Measurements from ENCODE around the gene PHYKPL.

The PHYKPL gene

DNA sequence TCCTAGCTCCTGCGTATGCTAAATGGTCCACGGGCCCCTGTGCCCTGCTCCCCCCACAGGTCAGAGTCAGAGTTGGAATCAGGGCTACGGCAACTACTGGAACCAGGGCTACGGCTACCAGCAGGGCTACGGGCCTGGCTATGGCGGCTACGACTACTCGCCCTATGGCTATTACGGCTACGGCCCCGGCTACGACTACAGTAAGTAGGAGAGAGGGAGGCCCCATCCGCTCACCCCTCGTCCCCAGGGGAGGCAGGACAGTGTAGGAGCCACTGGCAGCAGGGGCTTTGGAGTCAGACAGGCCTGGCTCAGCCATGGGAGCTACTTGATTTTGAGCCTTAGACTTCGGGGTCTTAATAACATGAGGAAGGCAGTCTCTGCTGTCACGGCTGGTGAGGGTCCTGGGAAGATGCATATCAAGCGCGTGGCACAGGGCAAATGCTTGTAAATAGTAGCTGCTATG is 22.5 kb downstream of the PHYKPL start:
- Histone ChIP-seq H3K9me3 (ENCODE audit: insufficient read depth, low read depth, low read length) (no peaks in the 10 kb centered on the region), H3K36me3 (ENCODE audit: insufficient read depth, low read length) (peaks cover 99% of the 10 kb centered on the region), H3K4me1 (ENCODE audit: insufficient read depth, low read length) (peaks cover 13% of the 10 kb centered on the region), H3K27ac (ENCODE audit: low read depth, low read length) (no peak overlapping the region), H3K4me3 (ENCODE audit: low read length) (no peak overlapping the region), H3K9ac (ENCODE audit: low read depth, low read length) (no peak overlapping the region), H3K27me3 (ENCODE audit: insufficient read depth, low read length) (no peaks in the 10 kb centered on the region)
- 96% methylated on average over 18 of the region's 18 CpGs for WGBS

DNA sequence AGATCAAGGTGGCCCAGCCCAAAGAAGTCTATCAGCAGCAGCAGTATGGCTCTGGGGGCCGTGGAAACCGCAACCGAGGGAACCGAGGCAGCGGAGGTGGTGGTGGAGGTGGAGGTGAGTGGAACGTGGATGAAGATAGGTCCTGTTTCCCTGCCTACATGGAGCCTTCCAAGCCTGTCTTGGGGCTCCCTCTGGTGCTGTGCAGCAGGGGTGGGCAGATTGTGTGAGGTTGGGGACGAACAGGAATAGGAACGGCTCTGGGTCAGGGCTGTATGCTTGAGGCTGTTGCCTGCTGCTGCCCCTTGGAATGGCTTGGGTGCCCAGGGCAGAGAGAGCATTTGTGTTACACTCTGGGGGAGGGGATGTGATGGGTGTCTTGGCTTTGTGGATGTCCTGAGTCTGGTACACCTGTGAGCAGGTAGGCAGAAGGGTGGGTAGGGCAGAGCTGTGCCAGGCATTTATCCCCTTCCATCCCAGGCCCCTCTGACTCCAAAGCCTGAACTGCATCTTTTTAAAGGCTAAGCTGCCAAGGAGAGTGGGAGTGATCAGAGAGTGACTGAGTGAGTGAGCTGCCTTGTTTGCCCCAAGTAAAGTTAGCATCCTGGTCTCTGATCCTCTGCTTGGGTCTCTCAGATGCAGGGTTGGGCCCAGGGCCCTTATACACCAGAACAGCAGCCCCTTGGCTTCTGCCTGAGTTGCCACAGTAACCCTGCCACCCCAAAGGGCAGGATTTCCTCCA is 23.1 kb downstream of the PHYKPL start:
- WGBS: 95% methylated on average over 8 of the region's 8 CpGs
- Histone ChIP-seq H3K9me3 (ENCODE audit: insufficient read depth, low read depth, low read length) (no peaks in the 10 kb centered on the region), H3K9ac (ENCODE audit: low read depth, low read length) (no peak overlapping the region), H3K27me3 (ENCODE audit: insufficient read depth, low read length) (no peaks in the 10 kb centered on the region), H3K4me1 (ENCODE audit: insufficient read depth, low read length) (peaks cover 13% of the 10 kb centered on the region), H3K4me3 (ENCODE audit: low read length) (no peak overlapping the region), H3K36me3 (ENCODE audit: insufficient read depth, low read length) (peaks cover 93% of the 10 kb centered on the region), H3K27ac (ENCODE audit: low read depth, low read length) (no peak overlapping the region)

DNA sequence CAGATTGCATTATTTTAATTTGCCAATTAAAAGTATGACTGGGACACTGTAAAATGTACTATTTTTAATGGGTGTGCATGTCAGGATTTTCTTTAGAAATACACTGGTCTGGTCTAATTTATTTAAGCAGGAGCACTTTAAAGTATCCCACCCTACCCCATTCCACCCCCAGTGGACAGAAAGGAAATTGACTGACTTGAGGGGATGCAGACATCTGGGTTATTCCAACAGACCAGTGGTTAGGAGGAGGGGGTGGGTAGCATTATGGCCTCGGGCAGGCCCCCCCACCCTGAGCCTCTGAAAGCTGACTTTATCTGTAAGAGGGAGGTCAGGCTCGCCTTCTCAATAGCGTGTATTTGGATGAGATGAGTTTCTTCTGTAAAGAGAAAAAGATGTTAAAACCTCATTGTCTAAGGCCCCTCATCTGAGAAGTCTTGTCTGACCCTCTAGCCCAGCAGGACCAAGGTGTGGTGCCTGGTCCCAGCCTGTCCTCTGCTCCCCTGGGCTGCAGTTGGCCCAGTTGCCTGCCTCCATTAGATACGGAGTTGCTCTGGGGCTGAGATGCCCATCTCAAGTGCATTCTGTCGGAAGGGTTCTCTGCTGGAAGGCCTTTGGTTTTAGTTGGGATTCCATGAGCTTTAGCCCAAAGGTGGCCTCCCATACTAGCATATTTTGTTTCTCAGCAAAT is 23.9 kb downstream of the PHYKPL start:
- Histone ChIP-seq H3K9ac (ENCODE audit: low read depth, low read length) (no peak overlapping the region), H3K9me3 (ENCODE audit: insufficient read depth, low read depth, low read length) (no peaks in the 10 kb centered on the region), H3K4me3 (ENCODE audit: low read length) (no peak overlapping the region), H3K4me1 (ENCODE audit: insufficient read depth, low read length) (peaks cover 13% of the 10 kb centered on the region), H3K36me3 (ENCODE audit: insufficient read depth, low read length) (peaks cover 84% of the 10 kb centered on the region), H3K27ac (ENCODE audit: low read depth, low read length) (no peak overlapping the region; the same call in 1 of the 2 replicates), H3K27me3 (ENCODE audit: insufficient read depth, low read length) (no peaks in the 10 kb centered on the region)
- WGBS: 93% methylated on average over 5 of the region's 5 CpGs

DNA sequence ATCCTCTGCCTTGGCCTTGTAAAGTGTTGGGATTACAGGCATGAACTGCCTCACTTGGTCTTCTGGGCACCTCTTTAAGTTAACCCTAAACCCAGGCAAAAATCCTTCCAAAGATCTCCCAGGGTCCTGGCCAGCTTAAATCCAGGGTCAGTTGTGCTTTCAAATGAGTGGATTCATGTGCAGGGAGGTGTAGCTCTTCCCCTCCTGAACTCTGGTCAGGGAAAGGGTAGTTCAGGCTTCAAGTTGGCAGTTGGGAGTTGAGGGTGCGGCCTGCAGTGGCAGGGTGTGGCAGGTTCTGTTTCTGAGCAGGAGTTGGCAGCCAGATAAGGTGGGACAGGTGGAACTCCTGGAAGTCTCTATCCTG is 24.7 kb downstream of the PHYKPL start:
- no peak overlapping the region for H3K27ac ChIP-seq (ENCODE audit: low read depth, low read length)
- peaks cover 13% of the 10 kb centered on the region for H3K4me1 ChIP-seq (ENCODE audit: insufficient read depth, low read length)
- no peaks in the 10 kb centered on the region for H3K9me3 ChIP-seq (ENCODE audit: insufficient read depth, low read depth, low read length)
- H3K9ac ChIP-seq (ENCODE audit: low read depth, low read length): 0 out of 2 replicates have a peak overlapping the region, but pooled peaks have one; percentile 22
- 91% methylated on average over 1 of the region's 1 CpG for WGBS
- peak overlapping the region; percentile 27; the same call in 1 of the 2 replicates for H3K4me3 ChIP-seq (ENCODE audit: low read length)
- no peaks in the 10 kb centered on the region for H3K27me3 ChIP-seq (ENCODE audit: insufficient read depth, low read length)
- peaks cover 77% of the 10 kb centered on the region for H3K36me3 ChIP-seq (ENCODE audit: insufficient read depth, low read length)

DNA sequence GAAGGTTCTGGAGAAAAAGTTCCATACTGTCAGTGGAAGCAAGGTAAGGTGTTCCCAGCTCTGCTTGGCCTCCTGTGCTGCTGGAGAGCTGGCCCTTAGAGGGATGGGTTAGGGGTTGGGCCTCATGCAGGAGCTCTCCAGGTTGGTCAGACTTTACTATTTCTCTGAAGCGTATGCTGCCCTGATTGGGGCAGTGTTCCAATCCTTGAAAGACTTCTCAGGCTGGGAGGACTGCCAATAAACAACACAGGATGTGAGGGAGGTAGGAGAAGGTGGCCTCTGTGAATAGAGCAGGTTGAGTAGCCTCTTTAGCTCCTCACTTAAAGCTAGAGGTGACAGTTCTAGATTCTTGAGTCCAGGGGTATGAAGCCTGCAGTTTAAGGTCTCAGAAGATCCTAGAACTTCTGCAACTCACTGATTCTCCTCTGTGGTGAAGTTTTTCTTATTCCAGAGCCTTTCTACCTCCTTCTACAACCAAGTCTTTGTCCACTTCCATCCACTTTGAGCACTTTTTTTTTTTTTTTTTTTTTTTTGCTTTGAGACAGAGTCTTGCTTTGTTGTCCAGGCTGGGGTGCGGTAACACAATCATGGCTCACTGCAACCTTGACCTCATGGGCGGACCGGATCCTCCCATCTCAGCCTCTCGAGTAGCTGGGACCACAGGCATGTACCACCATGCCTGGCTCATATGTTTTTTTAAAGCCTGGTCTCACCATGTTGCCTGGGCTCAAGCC is 25.3 kb downstream of the PHYKPL start:
- Histone ChIP-seq H3K4me1 (ENCODE audit: insufficient read depth, low read length) (peaks cover 13% of the 10 kb centered on the region), H3K27me3 (ENCODE audit: insufficient read depth, low read length) (no peaks in the 10 kb centered on the region), H3K36me3 (ENCODE audit: insufficient read depth, low read length) (peaks cover 71% of the 10 kb centered on the region), H3K27ac (ENCODE audit: low read depth, low read length) (no peak overlapping the region), H3K4me3 (ENCODE audit: low read length) (peak overlapping the region; percentile 97; the same call in 1 of the 2 replicates), H3K9me3 (ENCODE audit: insufficient read depth, low read depth, low read length) (no peaks in the 10 kb centered on the region), H3K9ac (ENCODE audit: low read depth, low read length) (0 out of 2 replicates have a peak overlapping the region, but pooled peaks have one; percentile 22)
- 93% methylated on average over 5 of the region's 5 CpGs for WGBS

DNA sequence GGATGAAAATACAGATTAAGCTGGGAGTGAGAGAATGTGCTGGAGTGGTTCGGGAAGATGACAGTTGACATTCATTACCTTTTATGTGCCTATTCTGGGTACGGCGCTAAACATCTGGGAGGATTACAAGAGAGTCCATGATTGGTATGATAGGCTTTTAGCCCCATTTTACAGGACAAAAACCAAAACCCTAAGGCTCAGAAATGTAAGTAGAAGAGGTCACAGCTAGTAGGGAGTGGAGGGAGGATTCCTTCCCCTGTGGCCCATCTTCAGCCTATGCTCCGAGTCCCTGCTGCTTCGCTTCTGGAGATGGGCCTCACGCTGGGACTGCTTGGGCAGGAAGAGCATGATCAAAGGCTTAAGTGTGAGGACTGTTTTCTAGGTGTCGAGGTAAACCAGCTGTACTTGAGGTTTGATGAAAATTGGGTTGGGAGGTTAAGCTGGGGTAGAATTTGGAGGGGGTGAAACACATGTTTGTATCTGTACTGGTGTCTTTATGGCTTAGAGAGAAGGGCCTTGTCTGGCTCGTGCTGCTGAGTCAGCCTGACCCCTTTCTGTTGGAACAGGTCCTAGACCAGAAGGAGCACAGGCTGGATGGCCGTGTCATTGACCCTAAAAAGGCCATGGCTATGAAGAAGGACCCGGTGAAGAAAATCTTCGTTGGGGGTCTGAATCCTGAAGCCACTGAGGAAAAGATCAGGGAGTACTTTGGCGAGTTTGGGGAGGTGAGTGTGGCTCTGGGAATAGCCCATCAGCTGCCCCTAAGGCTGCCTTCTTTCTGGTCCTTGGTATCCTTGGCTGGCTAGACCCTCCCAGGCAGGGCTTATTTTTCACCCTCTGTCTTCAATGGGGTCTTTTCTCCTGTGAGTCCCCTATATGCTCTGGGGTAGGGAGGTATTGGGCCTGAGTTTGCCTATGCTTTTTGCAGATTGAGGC is 26.2 kb downstream of the PHYKPL start:
- Histone ChIP-seq H3K36me3 (ENCODE audit: insufficient read depth, low read length) (peaks cover 62% of the 10 kb centered on the region), H3K9ac (ENCODE audit: low read depth, low read length) (peak overlapping the region; percentile 99), H3K27me3 (ENCODE audit: insufficient read depth, low read length) (0 out of 2 replicates have a peak, but pooled peaks cover 5% of the 10 kb centered on the region), H3K4me3 (ENCODE audit: low read length) (peak overlapping the region; percentile 97), H3K27ac (ENCODE audit: low read depth, low read length) (no peak overlapping the region), H3K9me3 (ENCODE audit: insufficient read depth, low read depth, low read length) (no peaks in the 10 kb centered on the region), H3K4me1 (ENCODE audit: insufficient read depth, low read length) (peaks cover 13% of the 10 kb centered on the region)
- WGBS: 59% methylated on average over 12 of the region's 12 CpGs

DNA sequence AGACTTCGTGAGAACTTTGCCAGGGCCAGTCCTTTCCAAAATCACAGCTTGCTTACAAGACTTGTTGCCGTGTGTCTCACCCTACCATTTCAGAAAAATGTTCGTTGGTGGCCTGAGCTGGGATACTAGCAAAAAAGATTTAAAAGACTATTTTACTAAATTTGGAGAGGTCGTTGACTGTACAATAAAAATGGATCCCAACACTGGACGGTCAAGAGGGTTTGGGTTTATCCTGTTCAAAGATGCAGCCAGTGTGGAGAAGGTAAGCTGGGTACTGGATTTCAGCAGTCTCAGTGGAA is 26.9 kb downstream of the PHYKPL start:
- peak overlapping the region; percentile 52 for H3K27ac ChIP-seq (ENCODE audit: low read depth, low read length)
- peaks cover 55% of the 10 kb centered on the region for H3K36me3 ChIP-seq (ENCODE audit: insufficient read depth, low read length)
- peak overlapping the region; percentile 99 for H3K9ac ChIP-seq (ENCODE audit: low read depth, low read length)

DNA sequence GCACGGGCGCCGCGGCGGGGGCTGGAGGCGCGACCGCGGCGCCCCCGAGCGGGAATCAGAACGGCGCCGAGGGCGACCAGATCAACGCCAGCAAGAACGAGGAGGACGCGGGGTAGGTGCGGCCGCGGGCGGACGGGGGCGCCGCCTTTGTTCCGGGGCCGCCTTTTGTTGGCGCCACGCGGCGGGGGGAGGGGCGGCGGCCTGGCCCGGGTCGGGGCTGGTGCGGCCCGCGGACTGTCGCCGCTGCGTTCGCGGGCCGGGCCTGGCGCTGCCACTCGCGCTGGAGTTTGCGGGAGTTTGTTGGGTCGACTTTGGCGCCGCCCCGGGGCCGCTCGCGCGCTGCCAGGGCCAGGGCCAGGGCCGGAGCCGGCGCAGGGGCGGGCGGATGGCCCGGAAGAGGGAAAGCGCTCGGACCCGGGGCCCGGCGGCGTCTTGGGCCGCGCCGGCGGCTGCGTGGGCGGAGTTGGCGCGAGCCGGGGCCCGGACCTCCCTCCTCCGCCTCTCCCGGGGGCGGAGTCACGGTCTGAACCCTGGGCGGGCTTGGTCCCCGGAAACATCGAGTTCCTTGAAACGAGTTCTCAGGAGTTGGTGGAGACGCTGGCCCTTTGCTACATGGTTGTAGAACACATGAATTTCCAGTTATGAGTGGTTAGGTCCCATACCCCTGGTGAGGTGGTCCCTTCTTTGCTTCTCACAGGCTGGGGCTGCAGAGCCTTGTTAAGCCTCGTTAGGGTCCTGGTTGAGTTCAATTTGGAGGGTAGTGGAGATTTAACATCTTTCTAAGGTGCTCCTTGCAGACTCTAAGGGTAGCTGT is 27.5 kb downstream of the PHYKPL start:
- H3K9ac ChIP-seq (ENCODE audit: low read depth, low read length): peak overlapping the region; percentile 99
- H3K27me3 ChIP-seq (ENCODE audit: insufficient read depth, low read length): 0 out of 2 replicates have a peak, but pooled peaks cover 5% of the 10 kb centered on the region
- WGBS: under 1% methylated on average over 90 of the region's 90 CpGs
- peak overlapping the region; percentile 97 for H3K4me3 ChIP-seq (ENCODE audit: low read length)
- no peaks in the 10 kb centered on the region for H3K9me3 ChIP-seq (ENCODE audit: insufficient read depth, low read depth, low read length)
- H3K36me3 ChIP-seq (ENCODE audit: insufficient read depth, low read length): peaks cover 49% of the 10 kb centered on the region
- H3K27ac ChIP-seq (ENCODE audit: low read depth, low read length): peak overlapping the region; percentile 83
- H3K4me1 ChIP-seq (ENCODE audit: insufficient read depth, low read length): peaks cover 13% of the 10 kb centered on the region

More for the DNA sequence above, 26.9 kb downstream of the PHYKPL start:
- Histone ChIP-seq H3K4me3 (ENCODE audit: low read length) (peak overlapping the region; percentile 97), H3K9me3 (ENCODE audit: insufficient read depth, low read depth, low read length) (no peaks in the 10 kb centered on the region), H3K27me3 (ENCODE audit: insufficient read depth, low read length) (0 out of 2 replicates have a peak, but pooled peaks cover 5% of the 10 kb centered on the region), H3K4me1 (ENCODE audit: insufficient read depth, low read length) (peaks cover 13% of the 10 kb centered on the region)
- 4% methylated on average over 5 of the region's 5 CpGs for WGBS

DNA sequence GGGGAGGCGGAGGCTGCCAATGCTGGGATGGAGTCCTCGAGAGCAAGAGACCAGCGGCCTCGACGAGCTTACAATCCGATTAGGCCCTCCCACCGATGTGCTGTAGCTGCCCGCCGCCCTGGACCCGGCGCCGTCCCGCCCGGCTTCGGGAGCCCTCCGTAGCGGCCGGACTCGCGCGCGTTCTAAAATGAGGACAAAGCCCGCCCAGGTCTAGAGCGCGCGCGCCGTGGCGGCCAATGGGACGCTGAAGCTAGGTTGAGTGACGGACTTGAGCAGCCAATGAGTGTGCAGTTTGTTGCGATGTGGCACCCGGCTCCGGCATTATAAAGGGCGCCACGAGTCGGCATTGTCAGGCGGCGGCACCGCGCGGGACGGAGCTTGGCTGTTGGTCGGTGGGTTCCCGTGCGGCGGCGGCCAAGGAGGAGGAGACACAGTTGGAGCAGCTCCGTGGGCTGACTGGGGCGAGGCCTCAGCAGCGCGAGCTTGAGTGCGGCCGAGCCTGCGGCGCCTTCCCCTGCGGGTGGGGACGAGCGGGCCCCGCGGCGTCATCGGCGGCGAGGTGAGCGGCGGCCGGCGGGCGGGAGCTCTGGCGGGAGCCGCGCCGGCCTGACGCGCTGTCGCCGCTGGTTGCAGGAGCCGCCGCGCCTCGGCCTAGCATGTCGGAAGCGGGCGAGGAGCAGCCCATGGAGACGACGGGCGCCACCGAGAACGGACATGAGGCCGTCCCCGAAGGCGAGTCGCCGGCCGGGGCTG is 28.2 kb downstream of the PHYKPL start, which contains the start of gene HNRNPAB:
Gene HNRNPAB (plus strand): TSS at position 352 of the 753 bp plus-strand sequence. CDS start 305 bp downstream, at position 657.
- WGBS: under 1% methylated on average over 96 of the region's 96 CpGs
- Histone ChIP-seq H3K36me3 (ENCODE audit: insufficient read depth, low read length) (peaks cover 41% of the 10 kb centered on the region), H3K27ac (ENCODE audit: low read depth, low read length) (peak within 1 kb of the TSS; percentile 83), H3K9ac (ENCODE audit: low read depth, low read length) (peak within 1 kb of the TSS; percentile 99), H3K9me3 (ENCODE audit: insufficient read depth, low read depth, low read length) (no peaks in the 10 kb centered on the region), H3K4me1 (ENCODE audit: insufficient read depth, low read length) (peaks cover 13% of the 10 kb centered on the region), H3K4me3 (ENCODE audit: low read length) (peak within 1 kb of the TSS; percentile 97), H3K27me3 (ENCODE audit: insufficient read depth, low read length) (peaks cover 8% of the 10 kb centered on the region; the same call in 1 of the 2 replicates)

All from HUES64 (cell line).